B cell (primary cell): ENCODE data around the gene PRAMEF15. TPM values are rescaled to one million over a fixed set of nuclear protein-coding genes. Genes with fewer than 3 reads are reported as not detected.
"Not testable (repeated sequence)": the region's sequence is repeated elsewhere in the genome, so short reads cannot be mapped to it uniquely, and the experiment has no call there.

ENCODE experiments used
- ATAC-seq: fragments of 200-7000 bp; cut with Tn5 transposase; one replicate; pipeline ENCODE4 v1.10.0; 2021; ENCODE audit warnings: low read depth, mild to moderate bottlenecking, moderate number of reproducible peaks, moderate library complexity
- CTCF ChIA-PET: fragments of 350-600 bp; sonication (Branson Sonifier 250); formaldehyde crosslinking; loops from one replicate; lab custom pipeline; 2021; ENCODE audit warnings: antibody characterized with exemption, inconsistent platforms; lab: Charles Lee
- POLR2A ChIA-PET: fragments of 350-600 bp; sonication (Branson Sonifier 250); formaldehyde crosslinking; loops from one replicate; lab custom pipeline; 2021; ENCODE audit warnings: antibody characterized with exemption; lab: Charles Lee
- DNase-seq: peaks from one replicate; pipeline ENCODE4 v3.0.0; 2013
- H2AFZ ChIP-seq: 2 replicates; pipeline ENCODE4 v1.6.1; 2012; ENCODE audit warnings: mild to moderate bottlenecking, low read depth, low read length; ENCODE audit not compliant: insufficient read depth, poor library complexity, severe bottlenecking
- H3K27ac ChIP-seq, 2 donors: 1 replicate in 1 of 2; 2 replicates in 1 of 2; pipeline ENCODE4 v1.5.1; 2012 to 2013; ENCODE audit warnings: low read length in 2 of 2, mild to moderate bottlenecking in 2 of 2, moderate library complexity in 1 of 2
- H3K27me3 ChIP-seq, 4 experiments: fragments of 200-600 bp in 1 of 4; sonication (generic) in 1 of 4; replicated peaks in 1 of 4; 1 replicate in 2 of 4; 2 replicates in 2 of 4; pipeline versions ENCODE4 v1.6.1 to v1.7.0; 2013 to 2016; ENCODE audit warnings: low read length in 3 of 4, mild to moderate bottlenecking in 2 of 4, mixed read lengths in 1 of 4, moderate library complexity in 1 of 4; ENCODE audit not compliant: insufficient read depth in 4 of 4, control insufficient read depth in 3 of 4; ENCODE audit errors: control extremely low read depth in 1 of 4
- H3K36me3 ChIP-seq, 2 experiments: replicated peaks in 1 of 2; 1 replicate in 1 of 2; 2 replicates in 1 of 2; pipeline versions ENCODE4 v1.6.1 to v1.7.1; 2013; ENCODE audit warnings: low read length in 1 of 2; ENCODE audit not compliant: insufficient read depth in 2 of 2, control insufficient read depth in 1 of 2; ENCODE audit errors: control extremely low read depth in 1 of 2, extremely low read depth in 1 of 2
- H3K4me1 ChIP-seq, 2 donors: fragments of 200-600 bp in 1 of 2; sonication (generic) in 1 of 2; 1 replicate in 1 of 2; 2 replicates in 1 of 2; pipeline versions ENCODE4 v1.5.1 to v1.6.1; 2013 to 2017; ENCODE audit warnings: low read length in 2 of 2; ENCODE audit not compliant: control insufficient read depth in 2 of 2, insufficient read depth in 2 of 2
- H3K4me2 ChIP-seq: replicated peaks from 2 replicates; pipeline ENCODE3; 2012; ENCODE audit warnings: mild to moderate bottlenecking, low read depth, low read length; ENCODE audit not compliant: poor library complexity, severe bottlenecking
- H3K4me3 ChIP-seq, 5 experiments: fragments of 200-600 bp in 1 of 5; sonication (generic) in 1 of 5; 1 replicate in 3 of 5; 2 replicates in 2 of 5; pipeline versions ENCODE4 v1.5.1 to v1.7.0; 2011 to 2016; ENCODE audit warnings: low read length in 4 of 5, mild to moderate bottlenecking in 4 of 5, low read depth in 2 of 5, control low read depth in 1 of 5, moderate library complexity in 1 of 5; ENCODE audit not compliant: insufficient read depth in 1 of 5; ENCODE audit errors: control extremely low read depth in 1 of 5, extremely low read depth in 1 of 5
- H3K79me2 ChIP-seq: fragments of 200-600 bp; sonication (generic); one replicate; pipeline ENCODE4 v1.6.0; 2016; ENCODE audit warnings: low read length; ENCODE audit not compliant: control insufficient read depth, insufficient read depth
- H3K9ac ChIP-seq: fragments of 200-600 bp; sonication (generic); 2 replicates; pipeline ENCODE4 v1.6.1; 2017; ENCODE audit warnings: mild to moderate bottlenecking, low read length, moderate library complexity
- H3K9me3 ChIP-seq, 3 donors: one replicate each; pipeline versions ENCODE4 v1.6.1 to v1.7.1; 2013; ENCODE audit warnings: low read length in 2 of 3; ENCODE audit not compliant: control insufficient read depth in 2 of 3, insufficient read depth in 1 of 3; ENCODE audit errors: control extremely low read depth in 1 of 3
- H4K20me1 ChIP-seq: 2 replicates; pipeline ENCODE4 v1.6.0; 2012; ENCODE audit warnings: mild to moderate bottlenecking, low read length; ENCODE audit not compliant: insufficient read depth, control insufficient read depth, poor library complexity, severe bottlenecking
- H3K27ac Mint-ChIP-seq: one replicate; pipeline ENCODE4 v1.8.0; 2021; ENCODE audit warnings: mixed read lengths
- H3K27me3 Mint-ChIP-seq: one replicate; pipeline ENCODE4 v1.8.0; 2021; ENCODE audit warnings: mixed read lengths
- H3K4me1 Mint-ChIP-seq: one replicate; pipeline ENCODE4 v1.8.0; 2021; ENCODE audit warnings: mixed read lengths
- H3K4me3 Mint-ChIP-seq: one replicate; pipeline ENCODE4 v1.8.0; 2021; ENCODE audit warnings: mixed read lengths
- H3K9me3 Mint-ChIP-seq: one replicate; pipeline ENCODE4 v1.8.0; 2022; ENCODE audit warnings: mixed read lengths; ENCODE audit not compliant: insufficient read depth
- WGBS: methylation state at CpG from one replicate; pipeline ENCODE4 v1.1.5; 2013; ENCODE audit warnings: missing lambda C conversion rate; ENCODE audit not compliant: insufficient coverage; 5-methylcytosine and 5-hydroxymethylcytosine counted together
- intact Hi-C: fragments of 100-400 bp; cut with micrococcal nuclease; formaldehyde crosslinking; loops from one replicate; pipeline ENCODE4 v1.10.0; 2022
- polyA plus RNA-seq: library from polyadenylated mRNA; depleted of rRNA; stranded (reverse); fragments of >200 nt; gene quantifications from 2 replicates; pipeline ENCODE4 v1.2.3, GENCODE V29; 2012
- total RNA-seq, 2 donors: library from RNA; stranded (reverse); fragments of 120-200 nt in 1 of 2; gene quantifications; 1 replicate in 1 of 2; 2 replicates in 1 of 2; pipeline versions ENCODE4 v1.2.3 to v1.2.4, GENCODE V29; 2013 to 2022

Gene PRAMEF15
- total and polyA plus RNA-seq, 2 donors (not counting 1 experiment from before 2014, with no cell fraction given), result not detected

GRCh38 chr1:13303239-13303638 lies 12.1 kb upstream of the PRAMEF15 start, which contains the start of gene PRAMEF33:
Gene PRAMEF33 (plus strand): TSS chr1:13303539. CDS start chr1:13305955, 2,416 bp downstream.
- H3K4me3 Mint-ChIP-seq, H3K4me2 ChIP-seq, H2AFZ ChIP-seq, H3K79me2 ChIP-seq, H3K27me3 Mint-ChIP-seq, H3K9ac ChIP-seq, H3K4me1 ChIP-seq, H3K27ac ChIP-seq, H3K27me3 ChIP-seq, intact Hi-C loops, DNase-seq, H3K4me3 ChIP-seq, H3K9me3 Mint-ChIP-seq, POLR2A ChIA-PET, H4K20me1 ChIP-seq, CTCF ChIA-PET, H3K4me1 Mint-ChIP-seq, H3K36me3 ChIP-seq, H3K9me3 ChIP-seq, ATAC-seq, H3K27ac Mint-ChIP-seq: not testable (repeated sequence)
- WGBS, result no CpG with 5 or more reads among the region's 1 CpG

- no CpG with 5 or more reads among the region's 8 CpGs for WGBS
- H3K27ac Mint-ChIP-seq, result not testable (repeated sequence)
These were observed 27.1 kb downstream of the PRAMEF15 start for GRCh38 chr1:13342496-13342895.

GRCh38 chr1:13347034-13347433 lies 31.7 kb downstream of the PRAMEF15 start, which contains the start of gene PRAMEF14:
Gene PRAMEF14 (minus strand): TSS chr1:13347134. CDS start chr1:13345314, 1,820 bp downstream.
- H3K36me3 ChIP-seq, H4K20me1 ChIP-seq, intact Hi-C loops, H2AFZ ChIP-seq, H3K27ac Mint-ChIP-seq, H3K27me3 ChIP-seq, DNase-seq, H3K4me1 Mint-ChIP-seq, POLR2A ChIA-PET, H3K79me2 ChIP-seq, H3K9me3 Mint-ChIP-seq, CTCF ChIA-PET, H3K4me3 Mint-ChIP-seq, H3K4me3 ChIP-seq, ATAC-seq, H3K27me3 Mint-ChIP-seq, H3K27ac ChIP-seq, H3K9me3 ChIP-seq, H3K4me1 ChIP-seq, H3K9ac ChIP-seq, H3K4me2 ChIP-seq: not testable (repeated sequence)
- no CpG with 5 or more reads among the region's 7 CpGs for WGBS

More at GRCh38 chr1:13342496-13342895, 27.1 kb downstream of the PRAMEF15 start:
- ATAC-seq, H3K4me1 Mint-ChIP-seq, H3K79me2 ChIP-seq, H3K4me1 ChIP-seq, H3K27ac ChIP-seq, H3K9me3 Mint-ChIP-seq, CTCF ChIA-PET, POLR2A ChIA-PET, H3K4me3 ChIP-seq, H3K9ac ChIP-seq, H3K27me3 Mint-ChIP-seq, intact Hi-C loops, H3K4me2 ChIP-seq, H4K20me1 ChIP-seq, H2AFZ ChIP-seq, H3K36me3 ChIP-seq, DNase-seq, H3K4me3 Mint-ChIP-seq, H3K27me3 ChIP-seq, H3K9me3 ChIP-seq: not testable (repeated sequence)

- H3K9me3 Mint-ChIP-seq, ATAC-seq, H4K20me1 ChIP-seq, H3K27ac Mint-ChIP-seq, DNase-seq, H3K27ac ChIP-seq, H3K4me3 ChIP-seq, H3K9ac ChIP-seq, H3K4me2 ChIP-seq, H3K4me1 Mint-ChIP-seq, CTCF ChIA-PET, POLR2A ChIA-PET, H3K9me3 ChIP-seq, H3K4me3 Mint-ChIP-seq, H2AFZ ChIP-seq, intact Hi-C loops, H3K79me2 ChIP-seq, H3K36me3 ChIP-seq, H3K27me3 ChIP-seq, H3K4me1 ChIP-seq, H3K27me3 Mint-ChIP-seq: not testable (repeated sequence)
- no CpG with 5 or more reads among the region's 8 CpGs for WGBS
These were observed 38.1 kb downstream of the PRAMEF15 start for GRCh38 chr1:13353476-13353875.
